22Rv1 (cell line): ENCODE results near the gene FOCAD.

Experiments
- H3K27ac ChIP-seq: fragments of 450-650 bp; 2 replicates; pipeline ENCODE4 v1.5.1; 2017
- ZFX ChIP-seq: fragments of 450-650 bp; IDR thresholded peaks from 2 replicates; pipeline ENCODE4 v1.6.1; 2017; ENCODE audit warnings: antibody characterized with exemption, borderline replicate concordance
- TF ChIP-seq, protein P1 (sequence below): fragments of 450-650 bp; IDR thresholded peaks from 2 replicates; pipeline ENCODE4 v1.5.1; 2017; ENCODE audit warnings: mild to moderate bottlenecking

FOCAD gene

GRCh38 chr9:20804489-20805250 lies 120.6 kb downstream of the FOCAD start:
- TF ChIP-seq ZFX: no peak
- TF ChIP-seq, protein P1, sequence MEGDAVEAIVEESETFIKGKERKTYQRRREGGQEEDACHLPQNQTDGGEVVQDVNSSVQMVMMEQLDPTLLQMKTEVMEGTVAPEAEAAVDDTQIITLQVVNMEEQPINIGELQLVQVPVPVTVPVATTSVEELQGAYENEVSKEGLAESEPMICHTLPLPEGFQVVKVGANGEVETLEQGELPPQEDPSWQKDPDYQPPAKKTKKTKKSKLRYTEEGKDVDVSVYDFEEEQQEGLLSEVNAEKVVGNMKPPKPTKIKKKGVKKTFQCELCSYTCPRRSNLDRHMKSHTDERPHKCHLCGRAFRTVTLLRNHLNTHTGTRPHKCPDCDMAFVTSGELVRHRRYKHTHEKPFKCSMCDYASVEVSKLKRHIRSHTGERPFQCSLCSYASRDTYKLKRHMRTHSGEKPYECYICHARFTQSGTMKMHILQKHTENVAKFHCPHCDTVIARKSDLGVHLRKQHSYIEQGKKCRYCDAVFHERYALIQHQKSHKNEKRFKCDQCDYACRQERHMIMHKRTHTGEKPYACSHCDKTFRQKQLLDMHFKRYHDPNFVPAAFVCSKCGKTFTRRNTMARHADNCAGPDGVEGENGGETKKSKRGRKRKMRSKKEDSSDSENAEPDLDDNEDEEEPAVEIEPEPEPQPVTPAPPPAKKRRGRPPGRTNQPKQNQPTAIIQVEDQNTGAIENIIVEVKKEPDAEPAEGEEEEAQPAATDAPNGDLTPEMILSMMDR: no peak

GRCh38 chr9:20805766-20806165 lies 121.7 kb downstream of the FOCAD start:
- TF ChIP-seq, protein P1: no peak
- no peak for TF ChIP-seq ZFX
- H3K27ac ChIP-seq: no peak overlapping the region

More at GRCh38 chr9:20804489-20805250, 120.6 kb downstream of the FOCAD start:
- H3K27ac ChIP-seq: no peak overlapping the region

DNA sequence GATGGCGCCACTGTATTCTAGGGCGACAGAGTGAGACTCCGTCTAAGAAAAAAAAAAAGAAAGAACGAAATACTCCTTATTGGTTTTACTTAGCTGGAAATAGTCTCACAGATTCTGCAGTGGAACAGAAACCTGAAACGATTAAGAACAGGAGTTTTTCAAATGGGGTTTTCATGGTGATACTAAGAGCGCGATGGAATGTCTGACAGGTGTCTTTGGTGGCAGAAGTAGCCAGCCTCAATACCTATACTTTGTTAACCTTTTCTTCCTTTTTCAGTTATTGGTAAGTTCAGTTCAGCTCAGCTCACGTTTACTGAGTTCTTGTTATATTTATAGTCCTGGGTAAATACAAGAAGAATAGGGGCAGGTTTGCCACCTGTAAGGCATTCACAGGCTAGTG lies 123.9 kb downstream of the FOCAD start:
- TF ChIP-seq, protein P1: no peak
- TF ChIP-seq ZFX: no peak

DNA sequence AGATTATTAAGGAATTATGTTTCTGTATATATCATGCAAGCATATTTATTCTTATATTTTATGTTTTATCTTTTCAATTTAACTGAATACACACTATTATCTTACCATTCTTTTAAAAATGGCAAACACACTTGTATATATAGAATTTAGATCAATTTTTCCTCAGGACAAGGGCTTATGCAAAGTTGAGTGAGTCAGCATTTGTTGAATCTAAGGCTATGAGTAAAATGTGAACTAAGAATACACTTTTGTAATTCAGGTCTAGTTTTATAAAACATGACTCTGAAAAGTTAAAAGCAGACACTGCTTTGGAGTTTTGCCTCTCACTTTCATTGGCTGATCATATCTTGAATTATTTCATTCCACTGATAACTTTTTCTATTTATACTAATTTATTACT lies 127.8 kb downstream of the FOCAD start:
- TF ChIP-seq, protein P1: no peak
- no peak for TF ChIP-seq ZFX
- no peak overlapping the region for H3K27ac ChIP-seq

More for the DNA sequence above, 123.9 kb downstream of the FOCAD start:
- no peak overlapping the region for H3K27ac ChIP-seq

DNA sequence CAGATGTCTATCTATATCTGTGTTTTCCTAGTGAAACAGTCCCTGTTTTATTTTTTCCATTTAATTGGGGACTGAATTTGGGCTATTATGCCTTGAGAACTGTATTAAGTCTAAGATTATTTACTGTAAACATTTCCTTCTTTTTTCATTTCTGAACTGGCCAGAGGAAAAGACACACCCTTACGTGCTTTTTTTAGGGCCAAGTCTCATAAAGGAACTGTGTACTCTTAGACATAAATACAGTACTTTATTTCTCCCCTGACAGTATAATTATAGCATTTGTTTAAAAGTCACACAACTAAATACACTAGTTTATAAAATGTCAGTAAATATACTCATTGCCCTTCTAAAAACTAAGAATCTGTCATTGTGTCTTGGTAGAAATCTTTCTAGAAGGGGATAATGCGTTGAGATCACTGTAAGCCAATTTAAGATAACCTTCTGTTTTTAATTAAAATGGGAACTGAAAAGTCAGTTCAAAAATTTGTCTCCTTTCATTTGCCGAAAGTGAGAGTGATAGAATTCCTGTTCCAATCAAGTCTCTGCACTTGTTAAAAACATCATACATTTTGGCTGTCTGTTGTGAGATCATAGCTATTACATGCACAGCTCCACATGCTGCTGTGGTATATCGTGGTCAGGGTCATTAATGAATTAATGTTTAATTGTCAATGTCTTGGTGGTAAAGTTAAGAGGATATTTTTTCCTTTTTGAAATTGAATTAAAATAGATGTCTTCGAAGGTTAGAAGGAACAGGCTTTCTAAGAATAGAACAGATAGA lies 132.1 kb downstream of the FOCAD start:
- H3K27ac ChIP-seq: no peak overlapping the region
- TF ChIP-seq, protein P1: no peak
- TF ChIP-seq ZFX: no peak

GRCh38 chr9:20823051-20823450 lies 139.0 kb downstream of the FOCAD start:
- no peak overlapping the region for H3K27ac ChIP-seq
- TF ChIP-seq, protein P1: no peak
- TF ChIP-seq ZFX: no peak

DNA sequence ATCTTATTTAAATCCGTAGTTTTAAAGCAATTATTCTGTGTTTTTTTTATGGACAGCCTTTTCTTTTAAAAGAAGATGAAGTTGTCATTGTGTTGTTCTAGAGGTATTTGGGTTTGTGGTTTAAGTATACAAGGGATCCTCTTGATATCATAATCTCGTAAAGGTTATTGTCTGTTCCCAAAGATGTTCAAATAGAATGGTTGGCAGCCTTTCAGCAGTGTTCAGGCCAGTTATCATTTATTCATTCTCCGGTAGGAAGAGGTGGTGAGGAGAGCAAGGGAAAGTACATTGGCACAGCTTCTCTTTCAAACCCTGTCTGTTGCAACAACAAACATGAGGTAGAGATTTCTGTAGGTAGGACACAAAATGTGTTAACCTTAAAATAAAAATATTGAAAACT lies 147.0 kb downstream of the FOCAD start:
- H3K27ac ChIP-seq: no peak overlapping the region
- TF ChIP-seq, protein P1: no peak
- no peak for TF ChIP-seq ZFX
